Effector memory CD8-positive, alpha-beta T cell (primary cell): ENCODE measurements around the gene TEX11.
A peak's percentile ranks its signal among the peaks of the same experiment; 100 is the strongest.
"Not testable (repeated sequence)": the region's sequence is repeated elsewhere in the genome, so short reads cannot be mapped to it uniquely, and the experiment has no call there.

Experiments used
- ATAC-seq: fragments of 150-1000 bp; cut with Tn5 transposase; replicated peaks from 2 replicates; pipeline ENCODE4 v1.10.0; 2021; ENCODE audit warnings: mild to moderate bottlenecking, moderate library complexity
- DNase-seq, 3 experiments: peaks; one replicate each; pipeline ENCODE4 v3.0.0; 2021
- H3K27ac Mint-ChIP-seq, 2 donors: one replicate each; pipeline ENCODE4 v1.8.0; 2022; ENCODE audit warnings: mild to moderate bottlenecking in 2 of 2, mixed read lengths in 2 of 2, moderate library complexity in 2 of 2
- H3K27me3 Mint-ChIP-seq, 2 donors: one replicate each; pipeline ENCODE4 v1.8.0; 2022; ENCODE audit warnings: mixed read lengths in 2 of 2
- H3K36me3 Mint-ChIP-seq: one replicate; pipeline ENCODE4 v1.8.0; 2022; ENCODE audit warnings: mild to moderate bottlenecking, moderate library complexity, mixed read lengths; ENCODE audit not compliant: insufficient read depth
- H3K4me1 Mint-ChIP-seq, 2 donors: one replicate each; pipeline ENCODE4 v1.8.0; 2022; ENCODE audit warnings: low read depth in 2 of 2, mixed read lengths in 2 of 2
- H3K4me3 Mint-ChIP-seq, 2 donors: one replicate each; pipeline ENCODE4 v1.8.0; 2022; ENCODE audit warnings: mild to moderate bottlenecking in 2 of 2, mixed read lengths in 2 of 2, moderate library complexity in 2 of 2
- H3K9me3 Mint-ChIP-seq, 2 donors: one replicate each; pipeline ENCODE4 v1.8.0; 2022; ENCODE audit warnings: mixed read lengths in 2 of 2

TEX11 gene

GRCh38 chrX:70711336-70711735 lies 197.2 kb downstream of the TEX11 start:
- ATAC-seq, H3K4me1 Mint-ChIP-seq, H3K36me3 Mint-ChIP-seq, H3K4me3 Mint-ChIP-seq, DNase-seq, H3K9me3 Mint-ChIP-seq, H3K27ac Mint-ChIP-seq: not testable (repeated sequence)
- peaks cover 0 to 14% of the 10 kb centered on the region in 2 donors for H3K27me3 Mint-ChIP-seq

- H3K4me3 Mint-ChIP-seq, result no peak overlapping the region
- DNase-seq (no peak), ATAC-seq (no peak)
- H3K9me3 Mint-ChIP-seq, result no peaks in the 10 kb centered on the region
- no peaks in the 10 kb centered on the region for H3K36me3 Mint-ChIP-seq
- H3K4me1 Mint-ChIP-seq, result peaks cover 0 to 2% of the 10 kb centered on the region in 2 donors
- no peak overlapping the region for H3K27ac Mint-ChIP-seq
- H3K27me3 Mint-ChIP-seq, result no peaks in the 10 kb centered on the region
These were observed 214.0 kb downstream of the TEX11 start for GRCh38 chrX:70694339-70695122.

GRCh38 chrX:70679455-70679854 lies 229.1 kb downstream of the TEX11 start:
- H3K9me3 Mint-ChIP-seq, ATAC-seq, H3K27ac Mint-ChIP-seq, H3K36me3 Mint-ChIP-seq, H3K4me1 Mint-ChIP-seq, H3K27me3 Mint-ChIP-seq, DNase-seq, H3K4me3 Mint-ChIP-seq: not testable (repeated sequence)

GRCh38 chrX:70675284-70675683 lies 233.2 kb downstream of the TEX11 start:
- Mint-ChIP-seq H3K36me3 (no peaks in the 10 kb centered on the region), H3K27ac (peak overlapping the region in 1 of 2 donors; percentile 17), H3K27me3 (no peaks in the 10 kb centered on the region), H3K9me3 (no peaks in the 10 kb centered on the region), H3K4me1 (no peaks in the 10 kb centered on the region), H3K4me3 (no peak overlapping the region)
- no peak for ATAC-seq
- DNase-seq, result no peak

GRCh38 chrX:70672326-70672725 lies 236.2 kb downstream of the TEX11 start:
- no peaks in the 10 kb centered on the region for H3K4me1 Mint-ChIP-seq
- no peaks in the 10 kb centered on the region for H3K36me3 Mint-ChIP-seq
- no peak for DNase-seq
- no peaks in the 10 kb centered on the region for H3K27me3 Mint-ChIP-seq
- no peak overlapping the region for H3K4me3 Mint-ChIP-seq
- H3K9me3 Mint-ChIP-seq, result no peaks in the 10 kb centered on the region
- H3K27ac Mint-ChIP-seq, result no peak overlapping the region
- no peak for ATAC-seq

- H3K27me3 Mint-ChIP-seq, result no peaks in the 10 kb centered on the region
- no peak for DNase-seq
- H3K9me3 Mint-ChIP-seq, result no peaks in the 10 kb centered on the region
- H3K27ac Mint-ChIP-seq, result no peak overlapping the region
- ATAC-seq, result no peak
- H3K4me1 Mint-ChIP-seq, result no peaks in the 10 kb centered on the region
- H3K4me3 Mint-ChIP-seq, result no peak overlapping the region
- H3K36me3 Mint-ChIP-seq, result no peaks in the 10 kb centered on the region
These were observed 239.4 kb downstream of the TEX11 start for GRCh38 chrX:70669120-70669519.

- Mint-ChIP-seq H3K27ac (no peak overlapping the region), H3K36me3 (no peaks in the 10 kb centered on the region), H3K4me3 (no peak overlapping the region), H3K4me1 (no peaks in the 10 kb centered on the region), H3K9me3 (no peaks in the 10 kb centered on the region), H3K27me3 (peaks cover 0 to 4% of the 10 kb centered on the region in 2 donors)
- peak; percentile 36 for ATAC-seq
- DNase-seq, result no peak
These were observed 243.8 kb downstream of the TEX11 start for GRCh38 chrX:70664726-70665125.

- DNase-seq, H3K27ac Mint-ChIP-seq, ATAC-seq, H3K9me3 Mint-ChIP-seq, H3K4me1 Mint-ChIP-seq, H3K36me3 Mint-ChIP-seq, H3K4me3 Mint-ChIP-seq, H3K27me3 Mint-ChIP-seq: not testable (repeated sequence)
These were observed 247.4 kb downstream of the TEX11 start for GRCh38 chrX:70661124-70661523.

GRCh38 chrX:70657546-70657945 lies 251.0 kb downstream of the TEX11 start:
- not testable (repeated sequence) for ATAC-seq, H3K36me3 Mint-ChIP-seq, H3K27ac Mint-ChIP-seq, DNase-seq, H3K4me3 Mint-ChIP-seq, H3K9me3 Mint-ChIP-seq, H3K27me3 Mint-ChIP-seq, H3K4me1 Mint-ChIP-seq

GRCh38 chrX:70656304-70656703 lies 252.2 kb downstream of the TEX11 start:
- H3K27ac Mint-ChIP-seq, result peak overlapping the region; percentile 80 to 88
- no peaks in the 10 kb centered on the region for H3K9me3 Mint-ChIP-seq
- H3K27me3 Mint-ChIP-seq, result no peaks in the 10 kb centered on the region
- H3K4me1 Mint-ChIP-seq, result peaks cover 7% of the 10 kb centered on the region in 2 donors
- no peak for DNase-seq
- H3K36me3 Mint-ChIP-seq, result no peaks in the 10 kb centered on the region
- ATAC-seq, result no peak
- no peak overlapping the region for H3K4me3 Mint-ChIP-seq

- ATAC-seq, H3K27me3 Mint-ChIP-seq, H3K9me3 Mint-ChIP-seq, DNase-seq, H3K4me3 Mint-ChIP-seq, H3K4me1 Mint-ChIP-seq, H3K27ac Mint-ChIP-seq, H3K36me3 Mint-ChIP-seq: not testable (repeated sequence)
These were observed 260.6 kb downstream of the TEX11 start for GRCh38 chrX:70647910-70648309.

- Mint-ChIP-seq H3K27ac (no peak overlapping the region), H3K9me3 (no peaks in the 10 kb centered on the region), H3K4me3 (no peak overlapping the region), H3K4me1 (no peaks in the 10 kb centered on the region), H3K27me3 (peaks cover 0 to 5% of the 10 kb centered on the region in 2 donors), H3K36me3 (no peaks in the 10 kb centered on the region)
- ATAC-seq (no peak), DNase-seq (no peak)
These were observed 272.3 kb downstream of the TEX11 start for GRCh38 chrX:70636218-70636617.

GRCh38 chrX:70635669-70636068 lies 272.8 kb downstream of the TEX11 start:
- ATAC-seq (no peak), DNase-seq (no peak)
- H3K4me3 Mint-ChIP-seq, result no peak overlapping the region
- no peaks in the 10 kb centered on the region for H3K9me3 Mint-ChIP-seq
- no peak overlapping the region for H3K27ac Mint-ChIP-seq
- H3K27me3 Mint-ChIP-seq, result peaks cover 0 to 5% of the 10 kb centered on the region in 2 donors
- H3K36me3 Mint-ChIP-seq, result no peaks in the 10 kb centered on the region
- H3K4me1 Mint-ChIP-seq, result no peaks in the 10 kb centered on the region

- H3K9me3 Mint-ChIP-seq, result no peaks in the 10 kb centered on the region
- no peak overlapping the region for H3K27ac Mint-ChIP-seq
- H3K4me3 Mint-ChIP-seq, result no peak overlapping the region
- DNase-seq (no peak), ATAC-seq (no peak)
- H3K4me1 Mint-ChIP-seq, result no peaks in the 10 kb centered on the region
- H3K36me3 Mint-ChIP-seq, result no peaks in the 10 kb centered on the region
- peaks cover 0 to 5% of the 10 kb centered on the region in 2 donors for H3K27me3 Mint-ChIP-seq
These were observed 273.3 kb downstream of the TEX11 start for GRCh38 chrX:70635227-70635626.
